Fibroblast of villous mesenchyme (primary cell): ENCODE data around the gene DVL1. TPM values are rescaled to one million over a fixed set of nuclear protein-coding genes. Genes with fewer than 3 reads are reported as not detected.
A peak's percentile ranks its signal among the peaks of the same experiment; 100 is the strongest.

ENCODE experiments used
- DNase-seq: peaks from one replicate; pipeline ENCODE4 v3.0.0-alpha.2; 2010; ENCODE audit warnings: low read depth
- H3K4me3 ChIP-seq: 2 replicates; pipeline ENCODE4 v1.5.1; 2011; ENCODE audit warnings: low read depth, mild to moderate bottlenecking, low read length
- CTCF ChIP-seq: IDR thresholded peaks from 2 replicates; pipeline ENCODE4 v1.5.1; 2012; ENCODE audit warnings: low read depth, mild to moderate bottlenecking, low read length; ENCODE audit not compliant: insufficient read depth
- total RNA-seq: library from RNA; depleted of rRNA; stranded (reverse); fragments of >200 nt; gene quantifications from 2 replicates; pipeline ENCODE4 v1.2.3, GENCODE V29; 2012

DVL1 gene
- total RNA-seq, 1 donor = 69.5 TPM

DNA sequence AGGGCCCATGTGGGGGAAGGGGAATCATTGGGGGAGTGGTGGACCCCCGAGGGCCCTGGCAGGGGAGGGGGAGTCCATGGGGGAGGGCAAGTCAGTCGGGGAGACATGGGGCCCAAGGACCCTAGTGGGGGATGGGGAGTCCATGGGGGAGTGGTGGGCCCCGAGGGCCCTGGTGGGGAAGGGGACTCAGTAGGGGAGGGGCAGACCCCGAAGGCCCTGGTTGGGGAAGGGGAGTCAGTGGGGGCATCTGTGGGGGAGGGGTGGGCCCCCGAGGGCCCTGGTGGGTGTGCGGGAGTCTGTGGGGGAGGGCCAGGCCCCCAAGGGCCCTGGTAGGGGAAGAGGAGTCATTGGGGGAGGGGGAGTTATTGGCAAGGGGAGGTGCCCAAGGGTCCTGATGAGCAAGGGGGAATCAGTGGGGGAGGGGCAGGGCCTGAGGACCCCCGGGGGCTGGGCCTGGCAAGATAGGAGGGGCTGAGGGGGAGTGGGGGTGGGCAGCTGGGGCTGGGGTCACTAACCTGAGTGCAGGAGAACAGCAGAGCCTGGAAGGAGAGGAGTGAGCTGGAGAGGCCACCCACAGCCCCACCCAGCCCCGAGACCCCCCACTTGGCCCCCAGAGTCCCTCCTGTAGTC is 7.1 kb upstream of the DVL1 start:
- DNase-seq = no peak
- peak overlapping the region; percentile 89 for H3K4me3 ChIP-seq
- TF ChIP-seq CTCF = no peak

DNA sequence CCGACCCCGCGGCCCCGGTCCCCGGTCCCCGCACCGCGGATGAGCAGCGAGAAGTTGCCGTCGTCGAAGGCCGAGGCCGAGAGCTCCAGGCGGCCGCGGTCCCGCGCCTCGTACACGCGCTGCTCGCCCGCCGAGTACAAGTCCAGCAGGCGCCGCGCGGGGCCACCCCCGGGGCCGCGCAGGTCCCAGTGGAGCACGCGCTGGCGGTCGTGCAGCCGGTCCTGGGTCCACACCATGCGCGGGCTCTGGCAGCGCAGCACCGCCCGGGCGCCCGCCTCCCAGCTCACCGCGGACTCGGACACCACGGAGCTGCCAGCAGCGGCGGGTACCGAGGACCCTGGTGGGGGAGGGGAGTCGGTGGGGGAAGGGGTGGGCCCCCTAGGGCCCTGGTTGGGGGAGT is 6.2 kb upstream of the DVL1 start:
- TF ChIP-seq CTCF = no peak
- H3K4me3 ChIP-seq = no peak overlapping the region
- peak; percentile 40 for DNase-seq

GRCh38 chr1:1354271-1355247 is 5.3 kb upstream of the DVL1 start:
- TF ChIP-seq CTCF = no peak
- no peak overlapping the region for H3K4me3 ChIP-seq
- no peak for DNase-seq

DNA sequence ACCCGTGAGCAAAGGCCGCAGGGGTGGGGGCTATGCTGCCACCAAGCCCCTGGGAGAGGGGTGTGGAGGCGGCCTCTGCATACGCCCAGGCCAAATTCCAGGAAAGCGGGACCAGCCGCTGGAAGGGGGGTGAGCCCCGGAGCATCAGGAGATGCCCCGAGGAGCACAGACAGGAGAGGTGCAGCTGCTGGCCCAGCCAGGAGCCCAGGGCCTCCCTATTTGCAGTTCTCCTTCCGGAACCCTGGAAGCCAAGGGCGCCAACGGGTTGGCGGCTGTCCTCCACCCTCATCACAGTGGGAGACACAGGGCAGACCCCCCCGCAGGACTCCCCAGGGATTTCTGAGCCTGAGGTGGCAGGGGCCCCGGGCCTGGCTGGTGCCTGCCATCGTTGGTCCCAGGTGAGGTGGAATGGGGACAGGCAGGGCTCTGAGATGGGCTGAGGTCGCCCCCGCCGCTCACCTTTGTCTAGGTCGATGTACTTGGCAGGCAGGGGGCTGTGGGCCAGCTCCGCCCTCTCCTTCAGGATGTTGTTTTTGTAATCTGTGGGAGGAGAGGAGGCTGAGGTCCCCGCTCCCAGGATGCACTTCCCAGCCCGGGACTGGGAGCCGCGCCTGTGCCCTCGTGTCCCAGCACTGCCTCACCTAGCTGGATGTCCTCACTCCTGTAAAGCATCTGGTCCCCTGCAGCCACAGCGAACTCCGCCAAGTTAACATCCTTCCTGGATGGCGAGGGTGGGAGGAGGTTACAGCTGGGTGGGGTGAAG is 4.4 kb upstream of the DVL1 start:
- H3K4me3 ChIP-seq = no peak overlapping the region
- no peak for TF ChIP-seq CTCF
- DNase-seq = no peak

DNA sequence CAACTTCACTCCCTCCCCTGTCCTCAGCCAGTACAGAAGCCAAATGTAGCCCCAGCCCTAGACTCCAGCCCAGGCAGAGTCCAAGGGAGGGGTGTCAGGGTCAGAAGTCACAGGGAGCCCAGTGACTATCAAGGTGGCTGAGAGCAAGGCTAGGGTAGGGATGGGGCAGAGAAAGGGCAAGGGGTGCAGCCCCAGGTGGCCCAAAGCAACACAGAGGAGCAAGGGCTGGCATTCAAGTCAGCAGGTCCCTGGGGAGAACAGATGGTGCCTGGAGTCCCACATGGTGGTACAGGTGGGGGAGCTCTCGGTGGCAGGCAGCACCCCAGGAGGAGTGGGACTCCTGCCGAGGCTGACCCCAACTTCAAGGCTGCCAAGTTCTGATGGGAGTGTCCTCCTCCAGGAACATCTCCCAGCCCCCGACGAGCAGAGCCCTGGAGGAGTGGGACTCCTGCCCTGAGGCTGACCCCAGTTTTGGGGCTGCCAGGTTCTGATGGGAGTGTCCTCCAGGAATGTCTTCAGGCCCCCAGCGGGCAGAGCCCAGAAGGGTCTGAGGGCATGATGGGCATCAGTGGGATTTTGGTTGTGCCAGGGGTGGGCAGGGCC is 3.7 kb upstream of the DVL1 start:
- H3K4me3 ChIP-seq = no peak overlapping the region
- DNase-seq = no peak
- TF ChIP-seq CTCF = no peak

DNA sequence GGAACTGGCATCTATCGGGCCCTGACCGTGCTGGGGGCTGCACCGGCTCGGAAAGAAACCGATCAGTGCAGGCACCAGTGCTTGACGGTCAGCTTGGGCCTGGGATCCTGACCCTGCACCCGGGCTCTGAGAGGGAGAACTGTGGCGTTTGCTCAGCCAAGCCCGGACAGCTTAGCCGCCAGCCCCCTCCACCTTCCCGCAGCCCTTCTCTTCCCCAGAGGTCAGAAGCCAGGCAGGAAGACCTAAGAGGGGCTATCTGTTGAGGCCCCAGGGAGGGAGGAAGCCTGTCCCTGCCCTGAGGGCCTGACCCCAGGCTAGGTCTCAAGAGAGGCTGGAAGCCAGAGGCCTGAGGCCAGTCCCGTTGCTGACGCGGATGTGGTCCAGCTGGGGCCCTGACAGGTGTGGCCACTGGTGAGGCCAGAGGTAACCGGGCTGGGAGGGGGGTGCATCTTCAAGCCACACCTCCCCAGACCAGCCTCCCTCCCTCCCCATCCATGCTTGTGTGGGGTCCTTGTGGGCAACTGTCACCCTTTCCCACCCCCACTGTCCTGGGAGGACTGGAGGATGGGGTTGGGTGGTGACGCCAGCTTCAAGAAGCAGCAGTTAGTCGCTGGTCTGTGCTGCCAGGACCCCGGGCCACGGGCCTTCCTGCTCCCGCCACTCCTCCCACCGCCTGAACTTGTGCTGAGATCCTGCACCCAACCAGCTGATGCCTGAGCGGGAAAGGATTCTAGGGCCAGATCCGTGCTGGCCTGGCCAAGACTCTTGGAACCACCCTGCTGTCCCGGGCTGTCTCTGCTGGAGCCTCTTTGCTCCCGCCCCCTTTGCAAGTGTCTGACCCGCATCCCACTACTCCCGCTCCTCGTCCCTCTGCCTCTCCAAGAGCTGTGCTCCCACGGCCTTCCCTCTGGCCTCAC is 2.6 kb upstream of the DVL1 start:
- peak; percentile 42 for DNase-seq
- no peak for TF ChIP-seq CTCF
- peak overlapping the region; percentile 7 for H3K4me3 ChIP-seq
